DMS53 treated with DMSO at 0.1 percent for 48 hours (cell line): ENCODE data around the gene HOXA5.

ENCODE experiments used
- DNase-seq: peaks from one replicate; lab custom pipeline; 2025; ENCODE audit not compliant: unreplicated experiment; lab: John Stamatoyannopoulos, UW

HOXA5 gene

DNA sequence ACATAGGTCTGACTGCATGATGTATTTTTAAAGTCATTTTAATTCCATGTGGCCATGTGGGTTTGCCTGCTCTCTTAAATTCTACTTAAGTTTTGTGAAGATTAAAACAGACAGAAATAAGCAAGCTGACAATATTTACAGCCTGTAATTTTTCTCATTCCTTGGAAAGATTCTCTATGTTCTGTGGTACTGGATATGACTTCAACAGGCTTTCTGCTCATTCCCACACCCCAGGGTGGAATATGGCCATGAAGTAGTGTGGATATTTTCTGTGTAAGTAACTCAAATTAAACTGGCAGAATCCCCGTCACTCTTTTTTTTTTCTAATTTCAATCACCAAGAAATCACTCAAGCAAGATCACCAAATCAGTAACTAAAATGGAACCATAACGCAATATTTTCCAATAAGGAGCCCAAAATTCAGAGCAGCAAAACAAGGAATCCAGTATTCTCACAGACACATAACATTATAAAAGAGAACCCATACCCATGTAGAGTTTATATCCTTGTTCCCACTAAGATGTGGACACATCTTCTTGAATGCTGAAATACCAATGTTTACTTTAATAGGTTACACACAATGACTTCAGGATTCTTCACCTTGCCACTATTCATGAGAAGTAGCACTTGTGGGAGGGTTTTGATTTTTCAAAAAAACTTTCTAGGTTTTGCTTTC is 5.7 kb downstream of the HOXA5 start:
- no peak for DNase-seq

DNA sequence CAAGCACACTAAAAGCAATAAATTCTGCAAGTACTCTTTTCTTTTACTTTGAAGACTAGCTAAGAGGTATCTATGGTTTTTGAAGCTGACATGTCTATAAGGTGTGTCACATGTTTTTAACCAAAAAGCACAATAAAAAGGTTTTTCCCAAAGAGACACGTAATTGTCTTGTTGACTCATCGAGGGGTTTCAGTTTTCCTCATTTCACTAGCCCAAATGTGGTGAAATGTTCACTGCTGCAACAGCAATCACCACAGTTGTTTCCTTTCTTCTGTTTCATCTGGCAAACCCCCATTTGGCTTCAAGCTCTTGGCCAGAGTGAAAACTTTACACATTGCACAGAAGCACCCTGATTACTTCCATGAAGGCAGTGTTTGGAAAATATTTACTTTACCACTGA is 9.1 kb downstream of the HOXA5 start:
- DNase-seq, result no peak

DNA sequence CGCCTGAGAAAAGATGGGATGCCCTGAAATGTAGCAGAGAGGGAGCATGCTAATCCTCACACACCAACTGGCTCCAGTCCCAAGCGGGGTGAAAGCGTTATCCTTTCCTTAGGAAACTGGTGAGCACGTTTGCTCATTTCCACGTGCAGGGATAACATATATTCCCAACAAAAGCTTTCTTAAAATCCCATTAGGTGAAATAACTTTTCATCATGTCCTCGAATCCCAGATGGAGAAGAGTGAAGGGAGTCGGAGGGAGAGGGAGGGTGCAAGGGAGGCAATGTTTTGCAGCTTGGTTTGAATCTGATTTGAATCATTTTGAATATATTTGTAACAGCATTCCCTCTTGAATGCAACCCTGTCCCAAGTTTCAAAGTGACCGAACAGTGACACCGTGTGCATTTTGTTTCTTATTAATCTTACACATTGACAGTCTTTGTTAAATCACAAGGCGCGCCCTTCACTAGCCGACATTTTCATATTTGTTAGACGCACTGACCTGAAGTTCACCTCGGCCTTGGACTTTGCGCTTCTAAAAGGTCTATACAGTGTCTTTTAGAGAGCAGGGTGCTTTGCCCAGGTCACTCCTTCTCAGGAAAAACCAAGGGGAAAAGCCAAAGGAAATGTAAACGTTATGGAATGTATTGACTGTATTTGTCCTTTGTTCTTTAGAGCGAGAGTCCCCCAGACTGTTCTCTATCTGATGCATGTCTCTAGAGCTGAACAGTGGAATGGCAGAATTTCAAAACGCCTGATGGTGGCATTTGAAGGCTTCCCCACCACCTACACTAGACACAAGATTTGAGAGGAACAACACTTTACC is 9.9 kb downstream of the HOXA5 start:
- no peak for DNase-seq

DNA sequence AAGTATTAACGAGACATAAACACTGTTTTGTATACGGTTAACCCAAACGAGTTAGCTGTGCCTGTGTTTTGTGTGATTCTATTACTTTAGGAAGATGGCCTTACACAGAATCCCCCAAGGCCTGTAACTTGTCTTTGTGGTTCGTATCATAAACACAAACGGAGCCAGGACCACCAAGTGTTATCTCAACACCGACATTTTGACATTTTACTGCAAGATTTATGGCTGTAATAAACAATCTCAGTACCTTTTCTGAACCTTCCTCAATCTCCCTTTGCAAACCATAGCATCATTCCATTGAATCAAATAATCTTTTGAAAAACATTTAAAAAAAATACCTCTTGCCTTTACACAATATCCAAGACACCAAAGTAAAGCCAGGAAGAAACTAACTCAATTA is 10.5 kb downstream of the HOXA5 start:
- DNase-seq, result no peak

DNA sequence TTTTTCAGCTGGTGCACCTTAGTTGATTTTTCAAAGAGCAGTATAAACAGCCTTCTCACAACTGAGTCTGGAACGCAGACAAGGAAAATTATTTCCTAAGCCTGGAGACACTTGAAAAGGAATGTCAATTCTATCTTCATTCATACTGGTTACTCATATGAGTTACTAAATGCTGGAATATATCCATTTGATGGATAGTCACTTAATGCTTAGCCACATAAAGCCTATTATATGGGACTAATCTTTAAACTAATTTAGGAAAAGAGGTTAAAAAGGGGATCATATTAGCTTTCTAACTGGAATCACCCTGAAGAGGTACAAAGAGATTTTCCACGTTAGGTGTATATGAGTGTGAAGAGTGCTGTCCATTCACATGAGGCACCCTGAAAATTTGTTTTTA is 11.3 kb downstream of the HOXA5 start:
- DNase-seq, result no peak

DNA sequence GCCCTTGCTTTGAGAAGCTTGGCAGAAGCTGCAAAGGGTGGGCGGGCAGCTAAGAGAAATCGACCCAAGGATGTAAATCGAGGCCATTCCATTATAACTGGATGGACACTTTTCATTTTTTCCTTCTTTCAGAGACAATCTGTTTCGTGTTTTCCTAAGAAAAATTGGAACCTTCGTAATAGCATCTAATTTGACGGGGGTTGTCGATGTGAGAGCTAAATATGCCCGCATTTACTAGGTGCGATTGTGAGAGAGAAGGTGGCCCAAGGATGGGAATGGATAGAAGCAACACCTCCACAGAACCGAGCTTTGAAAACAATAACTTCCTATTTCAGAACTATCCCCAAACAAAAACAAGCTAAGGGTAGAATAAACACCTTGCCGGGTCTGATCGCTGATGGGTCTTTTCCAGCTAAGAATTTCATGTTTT is 12.1 kb downstream of the HOXA5 start:
- DNase-seq, result no peak

DNA sequence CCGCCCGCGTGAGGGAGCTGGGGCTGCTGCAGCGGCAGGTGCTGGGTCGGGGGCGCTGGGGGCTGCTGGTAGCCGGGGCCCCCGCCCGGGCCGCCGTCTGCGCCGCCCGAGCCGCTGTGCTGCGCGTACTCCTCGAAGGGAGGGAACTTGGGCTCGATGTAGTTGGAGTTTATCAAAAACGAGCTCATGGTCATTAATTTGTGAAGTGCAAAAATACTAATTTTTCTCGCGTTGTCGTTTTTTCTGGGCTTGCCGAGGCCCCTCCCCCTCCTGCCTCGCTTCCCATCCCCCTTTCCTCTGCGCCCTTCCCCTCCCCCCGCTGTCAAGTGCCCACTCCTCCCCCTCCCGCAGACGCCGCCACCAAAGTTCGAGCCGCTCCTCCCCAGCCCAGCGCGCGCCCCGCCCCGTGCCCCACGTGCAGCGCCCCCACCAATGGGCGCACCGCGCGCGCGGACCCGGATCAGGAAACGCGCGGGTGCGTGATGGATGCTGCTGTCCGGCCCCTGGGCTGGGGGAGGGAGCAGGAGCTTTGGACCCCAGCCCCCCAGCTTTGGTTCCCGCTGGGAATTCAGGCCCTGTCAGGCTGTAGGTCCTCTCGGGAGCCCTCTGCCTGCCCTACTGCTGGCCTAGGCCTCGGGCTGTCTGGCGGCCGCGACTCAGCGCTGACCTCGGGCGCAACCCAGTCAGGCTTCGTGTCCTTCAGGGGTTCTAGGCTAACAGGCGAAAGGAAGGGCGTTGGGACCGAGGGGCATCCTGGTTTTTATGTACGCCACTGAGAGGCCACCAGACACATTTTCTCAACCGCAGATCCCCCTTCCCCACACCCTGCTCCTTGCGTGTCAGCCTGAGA is 12.7 kb downstream of the HOXA5 start, which contains the start of gene HOXA4:
Gene HOXA4 (minus strand): TSS at position 218 of the 850 bp plus-strand sequence. CDS start 24 bp downstream, at position 194.
- DNase-seq, result peak; percentile 30

DNA sequence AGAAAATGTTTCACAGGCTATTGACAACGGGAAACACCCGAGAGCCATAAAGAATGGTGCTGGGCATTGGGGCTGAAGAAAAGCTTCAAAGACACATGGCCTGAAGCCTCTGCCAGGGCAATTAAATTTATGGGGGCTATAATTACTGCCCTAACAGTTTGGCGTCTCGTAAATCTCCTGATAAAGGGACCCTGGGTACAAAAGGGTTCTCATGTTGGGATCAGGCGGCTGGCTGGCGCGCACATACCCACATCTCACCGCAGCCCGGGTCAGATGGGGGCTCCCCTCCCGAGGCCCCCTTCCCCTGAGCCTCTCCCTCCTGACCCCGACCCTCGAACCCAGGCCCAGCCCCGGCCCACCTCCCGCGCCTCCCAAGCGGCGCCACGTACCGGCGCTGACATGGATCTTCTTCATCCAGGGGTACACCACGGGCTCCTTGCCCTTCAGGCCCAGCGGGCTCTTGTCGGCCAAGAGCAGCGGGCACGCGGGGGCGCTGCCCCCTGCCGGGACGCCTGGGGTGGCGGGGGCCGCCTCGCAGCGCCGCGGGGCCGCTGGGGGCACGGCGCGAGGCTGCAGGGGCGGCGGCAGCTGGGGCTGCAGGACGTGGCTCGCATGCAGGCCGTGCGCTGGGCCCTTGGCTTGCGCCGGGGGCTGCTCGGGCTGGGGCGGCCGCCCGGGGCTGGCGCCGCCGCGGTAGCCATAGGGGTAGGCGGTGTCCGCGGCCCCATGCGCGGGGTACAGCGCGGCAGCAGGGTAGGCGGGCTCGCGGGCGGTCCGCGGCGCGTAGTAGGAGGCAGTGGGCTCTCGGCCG is 13.5 kb downstream of the HOXA5 start:
- no peak for DNase-seq

DNA sequence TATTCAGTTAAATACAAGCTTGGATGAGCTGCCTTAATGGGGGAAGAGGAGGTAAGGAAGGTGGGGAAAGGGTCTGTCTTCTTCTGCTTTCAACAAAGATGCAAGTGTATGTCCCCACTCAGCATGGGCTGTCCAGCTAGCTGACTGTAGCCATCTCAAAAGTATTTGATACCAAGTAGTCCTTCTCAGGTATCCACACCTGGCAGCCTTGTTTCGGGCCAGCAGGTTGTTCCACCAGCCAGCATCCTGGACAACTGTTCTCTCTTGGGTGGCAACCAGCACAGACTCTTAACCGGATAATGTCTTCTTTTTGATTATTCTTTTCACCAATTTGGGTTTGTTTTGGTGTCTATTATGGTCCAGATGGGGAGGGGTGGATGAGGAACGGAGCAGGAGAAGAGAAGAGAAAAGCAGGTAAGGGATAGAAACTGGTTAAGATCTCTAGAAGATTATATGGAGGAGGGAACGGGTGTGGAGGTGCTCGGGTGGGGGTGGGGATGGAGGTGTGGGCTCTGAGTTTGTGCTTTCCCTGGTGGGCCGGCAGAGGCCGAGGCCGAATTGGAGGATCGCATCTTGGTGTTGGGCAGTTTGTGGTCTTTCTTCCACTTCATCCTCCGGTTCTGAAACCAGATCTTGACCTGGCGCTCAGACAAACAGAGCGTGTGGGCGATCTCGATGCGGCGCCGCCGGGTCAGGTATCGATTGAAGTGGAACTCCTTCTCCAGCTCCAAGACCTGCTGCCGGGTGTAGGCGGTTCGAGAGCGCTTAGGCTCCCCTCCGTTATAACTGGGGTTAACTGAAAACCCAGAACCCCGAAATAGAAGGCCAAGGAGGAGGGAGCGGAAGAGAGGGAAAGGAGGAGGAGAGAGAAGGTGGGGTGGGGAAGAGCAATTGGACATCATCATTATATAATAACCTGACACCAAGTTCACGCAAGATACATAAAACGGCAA is 14.4 kb downstream of the HOXA5 start:
- DNase-seq, result no peak

DNA sequence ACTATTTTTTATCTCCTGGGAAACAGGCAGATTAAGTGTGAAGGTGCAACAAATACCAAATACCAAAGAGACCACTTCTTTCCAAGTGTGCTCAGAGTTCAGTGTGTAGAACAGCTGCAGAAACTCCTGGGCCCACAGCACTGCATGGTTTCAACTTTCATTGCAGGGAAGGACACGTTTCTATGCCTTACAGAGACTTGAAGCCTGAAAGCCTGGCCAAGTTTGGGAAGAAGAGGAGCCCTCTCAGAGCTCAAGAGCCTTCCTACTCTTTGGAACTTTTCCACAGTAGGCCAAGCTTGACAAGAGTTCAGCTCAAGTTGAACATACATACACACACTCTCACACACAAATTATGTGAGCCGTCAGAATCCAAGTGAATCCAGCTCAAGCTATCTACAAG is 15.4 kb downstream of the HOXA5 start:
- no peak for DNase-seq

DNA sequence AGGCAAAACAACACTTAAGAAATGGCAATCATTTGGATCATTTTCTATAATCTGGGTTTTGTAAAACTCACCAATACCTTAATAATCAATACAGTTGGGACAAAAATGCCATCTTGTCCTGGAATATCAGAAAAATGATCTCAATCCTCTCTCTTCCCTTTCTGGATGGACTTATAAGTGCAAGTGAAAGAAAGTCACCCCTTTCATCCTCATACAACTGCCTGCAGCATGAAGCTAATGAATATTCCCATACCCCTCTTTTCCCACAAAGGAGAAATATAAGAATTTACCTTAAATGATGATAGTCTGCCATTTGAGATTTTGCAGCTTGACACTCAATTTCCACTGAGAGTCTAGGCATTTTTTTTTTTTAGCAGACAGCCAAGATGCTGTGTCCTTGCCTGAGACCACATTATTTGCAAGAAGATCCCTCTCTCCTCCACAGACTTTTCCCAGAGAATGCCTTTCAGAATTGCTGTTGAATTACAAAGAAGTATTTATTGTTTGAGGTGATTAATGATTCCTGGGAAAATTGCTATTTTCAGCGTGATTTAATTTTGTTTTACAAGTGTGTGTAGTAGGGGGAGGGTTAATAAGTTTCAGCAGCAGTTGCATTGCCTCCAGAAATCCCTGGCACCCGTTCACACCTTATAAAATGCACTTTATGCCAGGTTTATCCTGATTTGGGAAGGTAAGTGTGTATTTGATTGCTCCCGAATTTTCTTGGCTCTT is 16.7 kb downstream of the HOXA5 start:
- DNase-seq, result no peak

DNA sequence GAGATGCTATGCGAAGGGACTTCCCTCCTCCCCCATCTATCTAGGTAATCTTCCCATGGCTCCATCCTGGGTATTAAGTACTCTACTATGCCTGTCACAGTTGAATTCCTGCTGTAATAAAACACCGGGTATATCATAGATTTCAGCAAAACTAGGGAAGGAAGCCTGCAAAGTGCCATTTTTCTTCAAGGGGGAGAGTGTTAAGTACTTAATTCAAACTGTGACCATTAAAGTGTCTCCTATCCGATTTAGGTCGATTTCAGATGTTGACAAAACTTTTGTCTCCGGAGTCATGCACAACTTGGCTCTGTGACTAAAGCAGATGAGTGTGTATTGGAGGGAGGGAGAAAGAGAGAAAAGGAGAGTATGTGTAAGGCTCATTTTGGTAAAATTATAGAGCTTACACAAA is 17.5 kb downstream of the HOXA5 start:
- DNase-seq, result no peak

DNA sequence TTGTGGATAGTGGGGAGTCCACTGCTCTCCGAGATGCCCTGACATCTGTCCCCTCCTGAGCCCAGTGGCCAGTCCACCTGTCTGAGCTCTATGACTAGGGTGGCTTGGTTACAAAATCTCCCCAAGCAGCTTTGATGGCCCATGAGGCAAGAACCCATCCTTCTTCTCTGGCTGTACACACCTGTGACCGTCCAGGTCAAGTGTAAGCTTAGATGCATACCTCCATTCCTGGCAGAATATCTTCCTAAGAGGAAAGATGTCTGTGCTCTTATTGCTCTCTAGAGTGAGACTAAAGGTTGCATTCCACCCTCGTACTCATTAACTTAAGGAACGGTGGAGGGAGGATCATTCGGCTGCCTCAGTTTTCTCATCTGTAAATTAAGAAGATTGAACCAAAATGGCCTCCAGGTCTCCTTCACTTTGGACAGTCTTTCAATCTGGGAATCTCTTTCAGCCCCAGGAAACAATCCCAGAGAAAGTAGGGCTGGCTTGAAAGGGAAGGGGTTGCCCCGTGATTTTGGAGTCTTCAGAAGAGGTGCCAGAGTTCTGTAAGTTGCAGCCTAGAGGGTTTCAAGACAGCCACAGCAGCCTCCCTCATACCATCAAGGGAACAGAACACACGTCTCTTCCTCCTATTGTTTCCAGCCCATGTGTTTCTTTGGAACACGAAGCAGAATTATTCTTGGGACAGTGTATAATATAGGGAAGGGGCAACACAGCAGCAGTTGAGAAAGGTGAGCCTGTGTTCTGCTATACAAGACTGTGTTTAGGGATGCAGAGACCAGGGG is 18.4 kb downstream of the HOXA5 start:
- no peak for DNase-seq

DNA sequence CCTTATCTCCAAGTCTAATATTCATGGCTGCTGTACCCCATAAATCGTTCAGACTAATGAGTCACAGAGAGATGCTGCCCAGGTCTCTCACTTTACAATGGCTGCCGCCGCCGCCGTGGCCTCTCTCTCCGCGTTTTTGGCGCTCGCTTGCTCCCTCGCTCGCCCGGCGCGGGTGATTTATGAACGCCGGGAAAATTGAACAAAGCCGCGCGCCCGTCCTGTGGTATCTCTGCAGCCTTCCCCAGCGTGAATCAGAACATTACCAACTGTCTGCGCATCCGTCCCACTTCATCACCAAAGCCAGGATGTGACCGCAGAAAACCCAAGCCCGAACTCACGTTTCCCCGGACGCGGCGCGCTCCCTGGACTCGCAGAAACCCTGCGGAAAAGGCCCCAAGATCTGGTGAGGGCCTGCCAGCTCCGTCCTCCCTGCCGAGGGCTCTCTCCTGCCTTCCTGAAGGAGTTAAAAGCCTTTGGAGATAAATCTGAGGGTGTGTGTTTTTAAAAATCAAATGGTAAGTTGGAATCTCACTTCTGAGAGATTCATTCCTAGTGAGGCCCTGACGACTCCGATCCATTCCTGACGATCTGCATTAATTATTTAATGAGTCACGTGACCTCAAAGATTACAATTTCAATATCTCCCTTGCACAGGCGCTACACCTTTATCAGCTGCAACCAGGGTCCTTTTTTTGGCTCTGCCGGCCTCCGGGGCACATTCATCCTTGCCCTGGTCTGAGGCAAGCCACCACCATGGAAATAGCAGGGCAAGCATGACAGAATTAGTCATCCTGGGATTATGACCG is 19.2 kb downstream of the HOXA5 start:
- DNase-seq, result no peak

DNA sequence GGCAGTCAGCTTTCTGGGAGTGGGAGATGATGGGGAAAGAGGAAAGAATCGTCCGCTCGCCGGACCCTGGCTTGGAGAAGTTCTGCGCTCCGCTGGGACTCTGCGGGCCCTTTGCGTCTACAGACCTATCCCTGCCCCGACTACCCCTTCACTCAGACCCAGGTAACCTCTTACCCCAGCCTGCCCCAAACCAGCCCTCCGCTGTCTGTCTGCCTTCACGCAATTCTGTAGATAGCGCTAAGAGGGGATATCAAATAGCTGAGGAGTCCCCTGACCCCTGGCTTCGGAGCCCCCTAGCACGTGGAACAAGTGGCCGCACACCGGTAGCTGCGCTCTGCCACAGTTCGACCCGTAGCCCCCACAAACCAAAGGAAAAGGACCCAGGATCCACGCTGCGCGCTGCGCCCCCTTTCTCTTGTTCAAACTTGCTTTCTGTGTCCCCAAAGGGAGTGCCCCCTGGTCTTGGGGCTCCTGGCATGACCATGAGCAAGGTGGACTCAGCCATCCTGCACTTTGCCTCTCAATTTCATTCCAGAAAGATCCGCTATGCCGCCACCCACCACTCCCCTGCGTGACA is 19.9 kb downstream of the HOXA5 start:
- no peak for DNase-seq

DNA sequence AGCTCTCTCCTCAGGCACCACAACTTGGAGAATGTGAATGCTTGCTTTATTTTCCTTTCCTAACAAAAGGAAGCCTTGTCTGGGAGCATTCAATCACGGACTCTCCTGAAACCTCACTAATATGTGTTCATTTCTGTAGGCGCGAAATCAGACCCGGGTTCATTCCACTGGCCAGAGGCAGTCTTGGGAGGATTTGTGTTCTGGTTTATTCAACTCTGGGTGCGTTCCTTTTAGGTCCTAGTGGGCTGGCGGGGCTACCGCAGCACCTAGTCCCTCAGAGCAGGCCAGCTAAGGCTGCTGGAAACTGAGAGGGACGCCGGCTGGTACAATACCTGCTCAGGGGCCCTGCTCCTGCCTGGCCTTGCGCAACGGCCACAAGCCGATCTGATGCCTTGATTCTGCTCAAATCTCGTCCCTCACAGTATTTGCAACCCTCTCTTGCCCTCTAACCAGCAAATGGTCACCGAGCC is 20.4 kb downstream of the HOXA5 start:
- no peak for DNase-seq
